NCI-H128 (cell line): ENCODE measurements around the gene SAE1.

Experiments
- DNase-seq: peaks from one replicate; lab custom pipeline; 2025; ENCODE audit not compliant: unreplicated experiment; lab: John Stamatoyannopoulos, UW

The SAE1 gene

DNA sequence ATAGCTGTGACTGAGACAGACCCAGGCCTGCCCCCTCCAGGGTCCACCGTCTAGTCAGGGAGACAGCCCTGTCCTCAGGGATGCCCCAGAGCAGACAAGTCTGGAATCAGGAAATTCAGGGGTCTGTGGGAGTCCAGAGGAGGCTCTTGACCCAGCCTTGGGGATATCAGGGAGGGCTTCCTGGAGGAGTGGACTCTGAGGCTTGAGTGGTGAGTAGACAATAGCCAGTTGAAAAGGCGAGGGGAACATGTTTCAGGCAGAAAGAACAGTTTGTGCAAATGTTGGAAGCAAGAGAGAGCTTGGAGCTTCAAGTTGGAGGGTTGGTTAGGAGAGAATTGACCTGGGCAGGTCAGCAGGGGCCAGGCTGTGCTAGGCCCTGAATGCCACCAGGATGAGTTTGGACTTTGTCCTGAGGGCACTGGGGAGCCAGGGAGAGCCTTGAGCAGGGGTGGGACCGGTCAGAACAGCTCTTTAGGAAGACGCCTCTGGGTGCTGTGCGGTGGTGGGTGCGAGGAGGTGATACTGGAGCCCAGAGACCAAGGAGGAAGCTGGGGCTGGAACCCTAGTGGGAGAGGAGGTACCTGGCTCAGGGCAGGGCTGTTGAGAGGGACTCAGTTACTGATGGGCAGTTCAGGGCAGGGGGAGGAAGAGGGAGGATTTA, 128.4 kb downstream of the SAE1 start:
- DNase-seq: no peak
